Panc1 (cell line): ENCODE measurements around the gene BRSK1. TPM values are rescaled to one million over a fixed set of nuclear protein-coding genes. Genes with fewer than 3 reads are reported as not detected.

Experiments used
- ATAC-seq: fragments of 200-7000 bp; cut with Tn5 transposase; 2 replicates; pipeline ENCODE4 v1.9.1; 2020; ENCODE audit warnings: mild to moderate bottlenecking, moderate library complexity
- BruUV-seq: library from RNA; stranded (reverse); fragments of 400-500 nt; replicated peaks from 2 replicates; lab custom pipeline; 2021; lab: Mats Ljungman, UMichigan
- CTCF ChIA-PET: fragments of 300-600 bp; sonication (Branson Sonifier 250); formaldehyde crosslinking; loops from one replicate; lab custom pipeline; 2022; ENCODE audit warnings: antibody characterized with exemption; lab: Charles Lee
- POLR2A ChIA-PET: fragments of 300-600 bp; sonication (Branson Sonifier 250); formaldehyde crosslinking; loops from one replicate; lab custom pipeline; 2022; ENCODE audit warnings: antibody characterized with exemption; lab: Charles Lee
- DNase-seq: peaks from one replicate; pipeline ENCODE4 v3.0.0-alpha.2; 2010; ENCODE audit warnings: low read depth, low spot score
- H3K27ac ChIP-seq: 2 replicates; pipeline ENCODE4 v1.5.1; 2011; ENCODE audit warnings: mild to moderate bottlenecking, low read length, inconsistent platforms
- H3K27me3 ChIP-seq: fragments of 200-500 bp; sonication (Bioruptor generic); 2 replicates; pipeline ENCODE4 v1.6.0; 2014; ENCODE audit warnings: low read length, inconsistent platforms; ENCODE audit not compliant: control insufficient read depth, insufficient read depth
- H3K36me3 ChIP-seq: fragments of 200-500 bp; sonication (Bioruptor generic); 2 replicates; pipeline ENCODE4 v1.5.1; 2014; ENCODE audit warnings: inconsistent platforms, mild to moderate bottlenecking, low read length, moderate library complexity; ENCODE audit not compliant: control insufficient read depth, insufficient read depth
- H3K4me1 ChIP-seq: 2 replicates; pipeline ENCODE4 v1.5.1; 2011; ENCODE audit warnings: inconsistent platforms, mild to moderate bottlenecking, low read length, moderate library complexity; ENCODE audit not compliant: control insufficient read depth, insufficient read depth
- H3K4me3 ChIP-seq, 2 experiments: 2 replicates each; pipeline ENCODE4 v1.5.1; 2011 to 2012; ENCODE audit warnings: low read depth in 2 of 2, low read length in 2 of 2, mild to moderate bottlenecking in 2 of 2, inconsistent platforms in 1 of 2, moderate library complexity in 1 of 2
- H3K9me3 ChIP-seq: fragments of 200-500 bp; sonication (Bioruptor generic); 2 replicates; pipeline ENCODE4 v1.5.1; 2014; ENCODE audit warnings: low read depth, mild to moderate bottlenecking, inconsistent platforms, low read length, moderate library complexity; ENCODE audit not compliant: control insufficient read depth, insufficient read depth
- POLR2AphosphoS5 ChIP-seq: IDR thresholded peaks from 2 replicates; pipeline ENCODE4 v1.6.1; 2012; ENCODE audit warnings: mild to moderate bottlenecking, low read depth, low read length, moderate library complexity
- SIN3A ChIP-seq: IDR thresholded peaks from 2 replicates; pipeline ENCODE4 v1.6.1; 2012; ENCODE audit warnings: low read depth, mild to moderate bottlenecking, low read length, moderate library complexity, borderline replicate concordance; ENCODE audit not compliant: insufficient read depth
- TCF7L2 ChIP-seq: IDR thresholded peaks from 2 replicates; pipeline ENCODE4 v1.6.1; 2011; ENCODE audit warnings: mild to moderate bottlenecking, low read depth, low read length, inconsistent platforms
- in situ Hi-C: cut with HindIII; loops from 2 replicates; pipeline ENCODE4 v1.10.0; 2016; ENCODE audit warnings: low sequenced_read_pairs, low pct_unique_long_range_greater_than_20kb
- intact Hi-C: fragments of 100-400 bp; cut with micrococcal nuclease; formaldehyde crosslinking; loops from one replicate; pipeline ENCODE4 v1.10.0; 2022; ENCODE audit not compliant: unreplicated experiment
- microRNA-seq: library from miRNA; unstranded; fragments of <30 nt; microRNA quantifications from one replicate; pipeline ENCODE4 v1.1.0, GENCODE V29; 2020; ENCODE audit not compliant: unreplicated experiment
- total RNA-seq: library from RNA; stranded (reverse); gene quantifications from one replicate; pipeline ENCODE4 v1.2.1, GENCODE V29; 2021; ENCODE audit not compliant: unreplicated experiment
- TF ChIP-seq, protein P1 (sequence below): fragments of 450-650 bp; IDR thresholded peaks from 2 replicates; pipeline ENCODE4 v1.5.1; 2017; ENCODE audit warnings: mild to moderate bottlenecking
- TF ChIP-seq, protein P2 (sequence below), 2 experiments: IDR thresholded peaks; 2 replicates each; pipeline ENCODE4 v1.6.1; 2011 to 2012; ENCODE audit warnings: low read depth in 2 of 2, control low read depth in 1 of 2, low read length in 1 of 2, mild to moderate bottlenecking in 1 of 2, moderate library complexity in 1 of 2; ENCODE audit not compliant: insufficient read depth in 1 of 2

Gene BRSK1
- total RNA-seq, 1 experiment from 2014 or later, result 7.9 TPM

DNA sequence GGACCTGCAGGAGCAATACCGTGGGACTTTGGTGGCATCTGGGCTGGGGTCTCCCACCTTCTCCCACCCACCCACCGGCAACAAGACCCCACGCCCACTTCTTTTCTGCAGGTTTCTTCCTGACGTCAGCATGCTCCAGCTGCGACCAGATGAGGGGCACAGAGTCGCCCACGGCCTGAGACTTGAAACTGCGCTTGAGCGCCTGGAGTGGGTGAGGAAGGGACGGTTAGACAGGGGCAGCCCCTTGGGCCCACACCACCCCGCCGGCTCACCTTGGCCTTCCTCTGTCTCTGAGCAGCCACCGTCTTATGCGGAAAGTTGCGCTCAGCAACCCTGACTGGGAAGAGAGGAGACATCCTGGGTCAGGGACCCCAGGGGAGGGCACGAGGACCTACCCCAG lies 77.1 kb downstream of the BRSK1 start:
- BruUV-seq, result no TSS peak
- in situ Hi-C loops (no loop called here), intact Hi-C loops (no loop called here)
- Histone ChIP-seq H3K27me3 (no peaks in the 10 kb centered on the region), H3K9me3 (no peaks in the 10 kb centered on the region), H3K27ac (no peak overlapping the region), H3K36me3 (no peaks in the 10 kb centered on the region), H3K4me1 (peaks cover 5% of the 10 kb centered on the region; the same call in 1 of the 2 replicates), H3K4me3 (no peak overlapping the region)
- ChIA-PET POLR2A (no interaction called here), CTCF (interaction anchor here (0.6 kb wide), 1 partner anchor 13 kb away, joined by 6 read pairs; no protein-coding TSS in a partner anchor)
- DNase-seq (no peak), ATAC-seq (0 out of 2 replicates have a peak, but pooled peaks have one; percentile 5)
- TF ChIP-seq, protein P1, sequence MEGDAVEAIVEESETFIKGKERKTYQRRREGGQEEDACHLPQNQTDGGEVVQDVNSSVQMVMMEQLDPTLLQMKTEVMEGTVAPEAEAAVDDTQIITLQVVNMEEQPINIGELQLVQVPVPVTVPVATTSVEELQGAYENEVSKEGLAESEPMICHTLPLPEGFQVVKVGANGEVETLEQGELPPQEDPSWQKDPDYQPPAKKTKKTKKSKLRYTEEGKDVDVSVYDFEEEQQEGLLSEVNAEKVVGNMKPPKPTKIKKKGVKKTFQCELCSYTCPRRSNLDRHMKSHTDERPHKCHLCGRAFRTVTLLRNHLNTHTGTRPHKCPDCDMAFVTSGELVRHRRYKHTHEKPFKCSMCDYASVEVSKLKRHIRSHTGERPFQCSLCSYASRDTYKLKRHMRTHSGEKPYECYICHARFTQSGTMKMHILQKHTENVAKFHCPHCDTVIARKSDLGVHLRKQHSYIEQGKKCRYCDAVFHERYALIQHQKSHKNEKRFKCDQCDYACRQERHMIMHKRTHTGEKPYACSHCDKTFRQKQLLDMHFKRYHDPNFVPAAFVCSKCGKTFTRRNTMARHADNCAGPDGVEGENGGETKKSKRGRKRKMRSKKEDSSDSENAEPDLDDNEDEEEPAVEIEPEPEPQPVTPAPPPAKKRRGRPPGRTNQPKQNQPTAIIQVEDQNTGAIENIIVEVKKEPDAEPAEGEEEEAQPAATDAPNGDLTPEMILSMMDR, result no peak
- TF ChIP-seq SIN3A, result no peak
- no peak for TF ChIP-seq TCF7L2
- TF ChIP-seq, protein P2, sequence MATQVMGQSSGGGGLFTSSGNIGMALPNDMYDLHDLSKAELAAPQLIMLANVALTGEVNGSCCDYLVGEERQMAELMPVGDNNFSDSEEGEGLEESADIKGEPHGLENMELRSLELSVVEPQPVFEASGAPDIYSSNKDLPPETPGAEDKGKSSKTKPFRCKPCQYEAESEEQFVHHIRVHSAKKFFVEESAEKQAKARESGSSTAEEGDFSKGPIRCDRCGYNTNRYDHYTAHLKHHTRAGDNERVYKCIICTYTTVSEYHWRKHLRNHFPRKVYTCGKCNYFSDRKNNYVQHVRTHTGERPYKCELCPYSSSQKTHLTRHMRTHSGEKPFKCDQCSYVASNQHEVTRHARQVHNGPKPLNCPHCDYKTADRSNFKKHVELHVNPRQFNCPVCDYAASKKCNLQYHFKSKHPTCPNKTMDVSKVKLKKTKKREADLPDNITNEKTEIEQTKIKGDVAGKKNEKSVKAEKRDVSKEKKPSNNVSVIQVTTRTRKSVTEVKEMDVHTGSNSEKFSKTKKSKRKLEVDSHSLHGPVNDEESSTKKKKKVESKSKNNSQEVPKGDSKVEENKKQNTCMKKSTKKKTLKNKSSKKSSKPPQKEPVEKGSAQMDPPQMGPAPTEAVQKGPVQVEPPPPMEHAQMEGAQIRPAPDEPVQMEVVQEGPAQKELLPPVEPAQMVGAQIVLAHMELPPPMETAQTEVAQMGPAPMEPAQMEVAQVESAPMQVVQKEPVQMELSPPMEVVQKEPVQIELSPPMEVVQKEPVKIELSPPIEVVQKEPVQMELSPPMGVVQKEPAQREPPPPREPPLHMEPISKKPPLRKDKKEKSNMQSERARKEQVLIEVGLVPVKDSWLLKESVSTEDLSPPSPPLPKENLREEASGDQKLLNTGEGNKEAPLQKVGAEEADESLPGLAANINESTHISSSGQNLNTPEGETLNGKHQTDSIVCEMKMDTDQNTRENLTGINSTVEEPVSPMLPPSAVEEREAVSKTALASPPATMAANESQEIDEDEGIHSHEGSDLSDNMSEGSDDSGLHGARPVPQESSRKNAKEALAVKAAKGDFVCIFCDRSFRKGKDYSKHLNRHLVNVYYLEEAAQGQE (IDR thresholded peaks at IDR 0.05; ENCODE audit: insufficient read depth in 1 of 2, low read depth in 2 of 2, low read length in 1 of 2), result no peak
- TF ChIP-seq POLR2AphosphoS5, result no peak

Small RNAs within 50 kb of the gene (microRNA-seq; reads per million reads assigned to microRNA genes)
- gene MIR6802 (2.9 reads per million), gene MIR6803 (5.1 reads per million, percentile 14 among the genes with 10 or more reads in this experiment)

Other genes starting within 250 kb of the BRSK1 start
- gene GP6, start 245.7 kb upstream of the BRSK1 start, total RNA-seq, result 1.2 TPM
- 37.8 TPM for gene RDH13, start 220.8 kb upstream of the BRSK1 start, total RNA-seq
- gene EPS8L1, start 208.1 kb upstream of the BRSK1 start, total RNA-seq, result 11.0 TPM
- gene PPP1R12C, start 166.4 kb upstream of the BRSK1 start, total RNA-seq, result 158 TPM
- gene TNNT1, start 134.8 kb upstream of the BRSK1 start, total RNA-seq, result 116 TPM
- 14.6 TPM for gene TNNI3, start 126.3 kb upstream of the BRSK1 start, total RNA-seq
- 12.4 TPM for gene DNAAF3, start 117.4 kb upstream of the BRSK1 start, total RNA-seq
- 3.2 TPM for gene SYT5, start 103.7 kb upstream of the BRSK1 start, total RNA-seq
- gene PTPRH, start 74.5 kb upstream of the BRSK1 start, total RNA-seq, result 42.8 TPM
- gene TMEM86B, start 55.2 kb upstream of the BRSK1 start, total RNA-seq, result 14.2 TPM
- gene PPP6R1, start 25.0 kb upstream of the BRSK1 start, total RNA-seq, result 172 TPM
- gene HSPBP1, start 3.9 kb upstream of the BRSK1 start, total RNA-seq, result 84.2 TPM
- not detected for gene TMEM150B, start 41.3 kb downstream of the BRSK1 start, total RNA-seq
- gene KMT5C, start 55.9 kb downstream of the BRSK1 start, total RNA-seq, result 30.6 TPM
- 5.6 TPM for gene COX6B2, start 70.7 kb downstream of the BRSK1 start, total RNA-seq
- gene GARIN5B, start 79.3 kb downstream of the BRSK1 start, total RNA-seq, result not detected
- gene IL11, start 86.5 kb downstream of the BRSK1 start, total RNA-seq, result 4.4 TPM
- 0.74 TPM for gene TMEM190, start 92.8 kb downstream of the BRSK1 start, total RNA-seq
- 7.4 TPM for gene TMEM238, start 100.3 kb downstream of the BRSK1 start, total RNA-seq
- 2,154 TPM for gene RPL28, start 101.9 kb downstream of the BRSK1 start, total RNA-seq
- gene UBE2S, start 123.8 kb downstream of the BRSK1 start, total RNA-seq, result 635 TPM
- 0.03 TPM for gene SHISA7, start 159.3 kb downstream of the BRSK1 start, total RNA-seq
- gene ISOC2, start 177.6 kb downstream of the BRSK1 start, total RNA-seq, result 150 TPM
- not detected for gene C19orf85, start 180.8 kb downstream of the BRSK1 start, total RNA-seq
- gene ZNF628, start 192.6 kb downstream of the BRSK1 start, total RNA-seq, result 21.7 TPM
- gene NAT14, start 201.2 kb downstream of the BRSK1 start, total RNA-seq, result 93.1 TPM
- 13.0 TPM for gene SSC5D, start 204.4 kb downstream of the BRSK1 start, total RNA-seq